H9 (cell line): ENCODE data around the gene KCNJ11. TPM values are rescaled to one million over a fixed set of nuclear protein-coding genes. Genes with fewer than 3 reads are reported as not detected.

Source experiments
- DNase-seq: peaks from one replicate; pipeline ENCODE4 v3.0.0-alpha.2; 2017
- H2AFZ ChIP-seq: one replicate; pipeline ENCODE4 v1.6.1; 2013; ENCODE audit warnings: mild to moderate bottlenecking, low read length, control low read depth, moderate library complexity
- H2AK5ac ChIP-seq: 2 replicates; pipeline ENCODE4 v1.6.1; 2013; ENCODE audit warnings: low read length, control low read depth, mixed read lengths; ENCODE audit not compliant: insufficient read length
- H2BK120ac ChIP-seq: one replicate; pipeline ENCODE4 v1.6.1; 2013; ENCODE audit warnings: low read depth, mild to moderate bottlenecking, low read length, control low read depth, inconsistent platforms; ENCODE audit not compliant: poor library complexity, severe bottlenecking
- H2BK12ac ChIP-seq: 2 replicates; pipeline ENCODE4 v1.6.1; 2013; ENCODE audit warnings: low read length, control low read depth, mixed read lengths, low read depth; ENCODE audit not compliant: insufficient read length
- H2BK15ac ChIP-seq: 2 replicates; pipeline ENCODE4 v1.6.1; 2013; ENCODE audit warnings: low read depth, low read length, control low read depth
- H2BK20ac ChIP-seq: one replicate; pipeline ENCODE4 v1.6.1; 2013; ENCODE audit warnings: low read depth, mild to moderate bottlenecking, low read length, control low read depth, inconsistent platforms; ENCODE audit not compliant: poor library complexity, severe bottlenecking
- H2BK5ac ChIP-seq: 2 replicates; pipeline ENCODE4 v1.6.1; 2013; ENCODE audit warnings: low read length, control low read depth, mixed read lengths; ENCODE audit not compliant: insufficient read length
- H3K14ac ChIP-seq: 2 replicates; pipeline ENCODE4 v1.6.1; 2013; ENCODE audit warnings: low read length, control low read depth; ENCODE audit not compliant: insufficient read depth
- H3K18ac ChIP-seq: 2 replicates; pipeline ENCODE4 v1.6.1; 2013; ENCODE audit warnings: low read depth, mild to moderate bottlenecking, mixed read lengths, low read length, control low read depth; ENCODE audit not compliant: insufficient read length
- H3K23ac ChIP-seq: 2 replicates; pipeline ENCODE4 v1.6.1; 2013; ENCODE audit warnings: low read length, control low read depth, mixed read lengths, low read depth; ENCODE audit not compliant: insufficient read length
- H3K23me2 ChIP-seq: 2 replicates; pipeline ENCODE4 v1.6.1; 2013; ENCODE audit warnings: low read depth, mild to moderate bottlenecking, mixed read lengths, low read length, control low read depth; ENCODE audit not compliant: insufficient read length, poor library complexity, severe bottlenecking
- H3K27ac ChIP-seq: 2 replicates; pipeline ENCODE4 v1.5.1; 2013; ENCODE audit warnings: low read length, control low read depth, mixed read lengths, low read depth; ENCODE audit not compliant: insufficient read length
- H3K27me3 ChIP-seq: 2 replicates; pipeline ENCODE4 v1.6.1; 2013; ENCODE audit warnings: low read length, control low read depth, inconsistent platforms; ENCODE audit not compliant: insufficient read depth
- H3K4ac ChIP-seq: 2 replicates; pipeline ENCODE4 v1.6.1; 2013; ENCODE audit warnings: low read depth, mild to moderate bottlenecking, control low read depth, inconsistent platforms, low read length, moderate library complexity
- H3K4me1 ChIP-seq: 2 replicates; pipeline ENCODE4 v1.6.1; 2013; ENCODE audit warnings: low read length, control low read depth, inconsistent platforms; ENCODE audit not compliant: insufficient read depth
- H3K4me2 ChIP-seq: 2 replicates; pipeline ENCODE4 v1.6.1; 2013; ENCODE audit warnings: low read length, control low read depth, mixed read lengths; ENCODE audit not compliant: insufficient read length, insufficient read depth
- H3K56ac ChIP-seq: 2 replicates; pipeline ENCODE4 v1.6.1; 2013; ENCODE audit warnings: low read depth, mild to moderate bottlenecking, mixed read lengths, low read length, control low read depth; ENCODE audit not compliant: insufficient read length
- H3K79me1 ChIP-seq: 2 replicates; pipeline ENCODE4 v1.6.1; 2013; ENCODE audit warnings: low read depth, mild to moderate bottlenecking, moderate library complexity, low read length, control low read depth, inconsistent platforms; ENCODE audit not compliant: insufficient read depth, poor library complexity, severe bottlenecking
- H3K79me2 ChIP-seq: 2 replicates; pipeline ENCODE4 v1.6.1; 2013; ENCODE audit warnings: low read length, control low read depth, inconsistent platforms; ENCODE audit not compliant: insufficient read depth
- H3K9ac ChIP-seq: 2 replicates; pipeline ENCODE4 v1.6.1; 2013; ENCODE audit warnings: low read length, control low read depth, mixed read lengths; ENCODE audit not compliant: insufficient read length; ENCODE audit errors: extremely low read depth
- H3K9me3 ChIP-seq: one replicate; pipeline ENCODE4 v1.6.1; 2013; ENCODE audit warnings: low read depth, low read length, inconsistent platforms; ENCODE audit not compliant: control insufficient read depth
- H3T11ph ChIP-seq: one replicate; pipeline ENCODE4 v1.6.1; 2013; ENCODE audit warnings: mild to moderate bottlenecking, low read length, control low read depth, inconsistent platforms
- H4K20me1 ChIP-seq: one replicate; pipeline ENCODE4 v1.6.1; 2013; ENCODE audit not compliant: control insufficient read depth, insufficient read length, insufficient read depth
- H4K5ac ChIP-seq: 2 replicates; pipeline ENCODE4 v1.6.1; 2013; ENCODE audit warnings: low read depth, mild to moderate bottlenecking, mixed read lengths, low read length, control low read depth; ENCODE audit not compliant: insufficient read length
- H4K8ac ChIP-seq: replicated peaks from 2 replicates; pipeline ENCODE4 v1.6.1; 2013; ENCODE audit warnings: low read length, control low read depth, mixed read lengths, low read depth; ENCODE audit not compliant: insufficient read length
- H4K91ac ChIP-seq: 2 replicates; pipeline ENCODE4 v1.6.1; 2013; ENCODE audit warnings: low read depth, mild to moderate bottlenecking, moderate library complexity, mixed read lengths, low read length, control low read depth; ENCODE audit not compliant: insufficient read length
- H3K27ac Mint-ChIP-seq, 3 experiments: 2 replicates in 2 of 3; 3 replicates in 1 of 3; pipeline ENCODE4 v1.8.0; 2020 to 2021; ENCODE audit warnings: mixed read lengths in 3 of 3, mild to moderate bottlenecking in 1 of 3, moderate library complexity in 1 of 3
- H3K27me3 Mint-ChIP-seq: 2 replicates; pipeline ENCODE4 v1.8.0; 2021; ENCODE audit warnings: low read depth, mild to moderate bottlenecking, moderate library complexity, mixed read lengths
- H3K36me3 Mint-ChIP-seq, 3 experiments: 2 replicates in 2 of 3; 3 replicates in 1 of 3; pipeline ENCODE4 v1.8.0; 2020 to 2021; ENCODE audit warnings: low read depth in 3 of 3, mixed read lengths in 3 of 3; ENCODE audit not compliant: insufficient read depth in 1 of 3
- H3K4me1 Mint-ChIP-seq, 2 experiments: 2 replicates each; pipeline ENCODE4 v1.8.0; 2020; ENCODE audit warnings: mixed read lengths in 2 of 2
- H3K4me3 Mint-ChIP-seq, 2 experiments: 2 replicates in 1 of 2; 3 replicates in 1 of 2; pipeline ENCODE4 v1.8.0; 2020 to 2021; ENCODE audit warnings: mild to moderate bottlenecking in 2 of 2, mixed read lengths in 2 of 2, moderate library complexity in 1 of 2
- H3K9me3 Mint-ChIP-seq, 2 experiments: 2 replicates in 1 of 2; 3 replicates in 1 of 2; pipeline ENCODE4 v1.8.0; 2020; ENCODE audit warnings: mild to moderate bottlenecking in 2 of 2, mixed read lengths in 2 of 2, moderate library complexity in 1 of 2
- WGBS: extraction: QIAGEN DNeasy Blood & Tissue Kit; methylation state at CpG from one replicate; pipeline ENCODE4 v1.1.7; 2013; ENCODE audit warnings: missing lambda C conversion rate, low lambda C conversion rate, mixed read lengths; ENCODE audit not compliant: insufficient read length; ENCODE audit errors: extremely low coverage; 5-methylcytosine and 5-hydroxymethylcytosine counted together
- total RNA-seq: library from RNA; stranded (reverse); gene quantifications from 2 replicates; pipeline ENCODE4 v1.2.1, GENCODE V29; 2021
- TF ChIP-seq, protein P1 (sequence below): fragments of 200-600 bp; sonication (generic); conservative IDR thresholded peaks from 3 replicates; pipeline ENCODE4 v1.8.0; 2021; ENCODE audit warnings: antibody characterized with exemption, mild to moderate bottlenecking

KCNJ11 gene
- total RNA-seq, 1 experiment from 2014 or later: 2.3 TPM

GRCh38 chr11:17401841-17402240 is 13.4 kb upstream of the KCNJ11 start:
- no peak overlapping the region for H3K9ac ChIP-seq
- no peak overlapping the region for H3K14ac ChIP-seq
- no peak overlapping the region for H3K4ac ChIP-seq
- H3K4me1 ChIP-seq: no peaks in the 10 kb centered on the region
- no peak overlapping the region for H2BK15ac ChIP-seq
- Mint-ChIP-seq H3K4me3 (no peak overlapping the region), H3K36me3 (no peaks in the 10 kb centered on the region), H3K4me1 (peaks cover 2 to 13% of the 10 kb centered on the region in 2 experiments; a peak in 2 of 4 replicates), H3K27ac (no peak overlapping the region), H3K27me3 (no peaks in the 10 kb centered on the region; the same call in none of the 2 replicates), H3K9me3 (no peaks in the 10 kb centered on the region)
- H3K4me2 ChIP-seq: no peak overlapping the region
- no peaks in the 10 kb centered on the region for H3K27me3 ChIP-seq
- H3T11ph ChIP-seq: no peak overlapping the region
- H4K91ac ChIP-seq: no peak overlapping the region
- H3K79me1 ChIP-seq: no peaks in the 10 kb centered on the region
- no peak overlapping the region for H3K56ac ChIP-seq
- no peak overlapping the region for H2BK12ac ChIP-seq
- no peaks in the 10 kb centered on the region for H3K79me2 ChIP-seq
- no peak overlapping the region for H2AFZ ChIP-seq
- H4K20me1 ChIP-seq: no peaks in the 10 kb centered on the region
- H2BK5ac ChIP-seq: no peak overlapping the region
- H3K18ac ChIP-seq: no peak overlapping the region
- TF ChIP-seq, protein P1, sequence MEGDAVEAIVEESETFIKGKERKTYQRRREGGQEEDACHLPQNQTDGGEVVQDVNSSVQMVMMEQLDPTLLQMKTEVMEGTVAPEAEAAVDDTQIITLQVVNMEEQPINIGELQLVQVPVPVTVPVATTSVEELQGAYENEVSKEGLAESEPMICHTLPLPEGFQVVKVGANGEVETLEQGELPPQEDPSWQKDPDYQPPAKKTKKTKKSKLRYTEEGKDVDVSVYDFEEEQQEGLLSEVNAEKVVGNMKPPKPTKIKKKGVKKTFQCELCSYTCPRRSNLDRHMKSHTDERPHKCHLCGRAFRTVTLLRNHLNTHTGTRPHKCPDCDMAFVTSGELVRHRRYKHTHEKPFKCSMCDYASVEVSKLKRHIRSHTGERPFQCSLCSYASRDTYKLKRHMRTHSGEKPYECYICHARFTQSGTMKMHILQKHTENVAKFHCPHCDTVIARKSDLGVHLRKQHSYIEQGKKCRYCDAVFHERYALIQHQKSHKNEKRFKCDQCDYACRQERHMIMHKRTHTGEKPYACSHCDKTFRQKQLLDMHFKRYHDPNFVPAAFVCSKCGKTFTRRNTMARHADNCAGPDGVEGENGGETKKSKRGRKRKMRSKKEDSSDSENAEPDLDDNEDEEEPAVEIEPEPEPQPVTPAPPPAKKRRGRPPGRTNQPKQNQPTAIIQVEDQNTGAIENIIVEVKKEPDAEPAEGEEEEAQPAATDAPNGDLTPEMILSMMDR: no peak
- no peak overlapping the region for H2BK120ac ChIP-seq
- H3K23ac ChIP-seq: no peak overlapping the region
- H4K8ac ChIP-seq: no peak overlapping the region
- no peak overlapping the region for H2AK5ac ChIP-seq
- whole genome bisulfite sequencing: no CpG with 5 or more reads among the region's 8 CpGs
- H4K5ac ChIP-seq: no peak overlapping the region
- DNase-seq: no peak
- no peaks in the 10 kb centered on the region for H3K9me3 ChIP-seq
- no peak overlapping the region for H2BK20ac ChIP-seq
- no peaks in the 10 kb centered on the region for H3K23me2 ChIP-seq
- no peak overlapping the region for H3K27ac ChIP-seq
